Fibroblast of lung (primary cell): ENCODE data around the gene TBK1. TPM values are rescaled to one million over a fixed set of nuclear protein-coding genes. Genes with fewer than 3 reads are reported as not detected.

Source experiments
- DNase-seq, 2 donors: peaks; one replicate each; pipeline versions ENCODE4 v3.0.0 to v3.0.0-alpha.2; 2010; ENCODE audit warnings: low read depth in 2 of 2
- H2AFZ ChIP-seq: 2 replicates; pipeline ENCODE4 v1.5.1; 2012; ENCODE audit warnings: low read length, control low read depth, inconsistent platforms
- H3K27ac ChIP-seq: 2 replicates; pipeline ENCODE4 v1.5.1; 2011; ENCODE audit warnings: low read length, control low read depth; ENCODE audit not compliant: insufficient read depth
- H3K27me3 ChIP-seq: 2 replicates; pipeline ENCODE4 v1.5.1; 2011; ENCODE audit warnings: mild to moderate bottlenecking, low read length; ENCODE audit not compliant: control insufficient read depth, insufficient read depth
- H3K36me3 ChIP-seq: 2 replicates; pipeline ENCODE4 v1.5.1; 2011; ENCODE audit warnings: low read length; ENCODE audit not compliant: control insufficient read depth, insufficient read depth
- H3K4me1 ChIP-seq: 2 replicates; pipeline ENCODE4 v1.5.1; 2011; ENCODE audit warnings: low read length; ENCODE audit not compliant: control insufficient read depth, insufficient read depth; ENCODE audit errors: extremely low read depth
- H3K4me2 ChIP-seq: 2 replicates; pipeline ENCODE4 v1.5.1; 2011; ENCODE audit warnings: low read length, control low read depth; ENCODE audit not compliant: insufficient read depth; ENCODE audit errors: extremely low read depth
- H3K4me3 ChIP-seq, 4 experiments: fragments of 200-600 bp in 1 of 4; sonication (generic) in 1 of 4; replicated peaks in 1 of 4; 2 replicates each; pipeline ENCODE4 v1.5.1; 2011 to 2016; ENCODE audit warnings: low read length in 4 of 4, low read depth in 3 of 4, mild to moderate bottlenecking in 3 of 4, control low read depth in 2 of 4, inconsistent platforms in 1 of 4, mixed read lengths in 1 of 4; ENCODE audit not compliant: insufficient read depth in 1 of 4; ENCODE audit errors: control extremely low read depth in 1 of 4
- H3K79me2 ChIP-seq: 2 replicates; pipeline ENCODE4 v1.5.1; 2012; ENCODE audit warnings: mild to moderate bottlenecking, low read length, inconsistent platforms; ENCODE audit not compliant: control insufficient read depth, insufficient read depth
- H3K9ac ChIP-seq: 2 replicates; pipeline ENCODE4 v1.5.1; 2011; ENCODE audit warnings: mild to moderate bottlenecking, low read length, control low read depth; ENCODE audit not compliant: insufficient read depth
- H3K9me3 ChIP-seq: 2 replicates; pipeline ENCODE4 v1.5.1; 2012; ENCODE audit warnings: low read depth, low read length; ENCODE audit not compliant: control insufficient read depth, insufficient read depth
- H4K20me1 ChIP-seq: 2 replicates; pipeline ENCODE4 v1.5.1; 2011; ENCODE audit warnings: low read length; ENCODE audit not compliant: control insufficient read depth, insufficient read depth; ENCODE audit errors: extremely low read depth
- EZH2 ChIP-seq: IDR thresholded peaks from 2 replicates; pipeline ENCODE4 v1.5.1; 2012; ENCODE audit warnings: low read length, control low read depth, mild to moderate bottlenecking; ENCODE audit errors: missing control alignments
- polyA plus RNA-seq, 2 donors: library from polyadenylated mRNA; depleted of rRNA in 1 of 2; stranded (reverse) in 1 of 2; unstranded in 1 of 2; fragments of >200 nt; gene quantifications; 2 replicates each; pipeline ENCODE4 v1.2.1, GENCODE V29; 2011 to 2012; ENCODE audit warnings: missing spikeins in 1 of 2
- total RNA-seq: library from RNA; depleted of rRNA; stranded (reverse); fragments of >200 nt; gene quantifications from 2 replicates; pipeline ENCODE4 v1.2.1, GENCODE V29; 2014
- TF ChIP-seq, protein P1 (sequence below), 2 donors: IDR thresholded peaks in 1 of 2; conservative IDR thresholded peaks in 1 of 2; 1 replicate in 1 of 2; 2 replicates in 1 of 2; pipeline ENCODE4 v1.5.1; 2011 to 2012; ENCODE audit warnings: low read length in 2 of 2, control low read depth in 1 of 2, inconsistent platforms in 1 of 2, low read depth in 1 of 2, mild to moderate bottlenecking in 1 of 2

The TBK1 gene
- total and polyA plus RNA-seq, 2 donors (not counting 1 experiment from before 2014, with no cell fraction given): 26.5 to 42.9 TPM

DNA sequence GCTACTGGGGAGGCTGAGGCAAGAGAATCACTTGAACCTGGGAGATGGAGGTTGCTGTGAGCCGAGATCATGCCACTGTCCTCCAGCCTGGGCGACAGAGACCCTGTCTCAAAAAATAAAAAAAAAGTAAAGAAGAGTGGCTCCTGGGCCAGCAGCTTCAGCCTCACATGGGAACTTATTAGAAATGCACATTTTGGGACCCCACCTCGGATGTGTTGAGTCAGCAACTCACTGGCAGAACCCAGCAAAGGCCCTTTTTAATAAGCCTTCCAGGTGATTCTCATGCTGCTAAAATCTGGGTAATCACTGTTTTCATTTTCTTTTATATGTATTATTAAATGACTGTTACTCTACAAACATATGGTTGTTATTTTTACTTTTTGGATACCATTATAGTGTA is 41.6 kb downstream of the TBK1 start:
- TF ChIP-seq, protein P1, sequence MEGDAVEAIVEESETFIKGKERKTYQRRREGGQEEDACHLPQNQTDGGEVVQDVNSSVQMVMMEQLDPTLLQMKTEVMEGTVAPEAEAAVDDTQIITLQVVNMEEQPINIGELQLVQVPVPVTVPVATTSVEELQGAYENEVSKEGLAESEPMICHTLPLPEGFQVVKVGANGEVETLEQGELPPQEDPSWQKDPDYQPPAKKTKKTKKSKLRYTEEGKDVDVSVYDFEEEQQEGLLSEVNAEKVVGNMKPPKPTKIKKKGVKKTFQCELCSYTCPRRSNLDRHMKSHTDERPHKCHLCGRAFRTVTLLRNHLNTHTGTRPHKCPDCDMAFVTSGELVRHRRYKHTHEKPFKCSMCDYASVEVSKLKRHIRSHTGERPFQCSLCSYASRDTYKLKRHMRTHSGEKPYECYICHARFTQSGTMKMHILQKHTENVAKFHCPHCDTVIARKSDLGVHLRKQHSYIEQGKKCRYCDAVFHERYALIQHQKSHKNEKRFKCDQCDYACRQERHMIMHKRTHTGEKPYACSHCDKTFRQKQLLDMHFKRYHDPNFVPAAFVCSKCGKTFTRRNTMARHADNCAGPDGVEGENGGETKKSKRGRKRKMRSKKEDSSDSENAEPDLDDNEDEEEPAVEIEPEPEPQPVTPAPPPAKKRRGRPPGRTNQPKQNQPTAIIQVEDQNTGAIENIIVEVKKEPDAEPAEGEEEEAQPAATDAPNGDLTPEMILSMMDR (conservative IDR thresholded peaks at IDR 0.05 in 1 of 2, IDR thresholded peaks at IDR 0.05 in 1 of 2; ENCODE audit: low read depth in 1 of 2, low read length in 2 of 2): no peak
- TF ChIP-seq EZH2: no peak
- Histone ChIP-seq H3K27me3 (no peaks in the 10 kb centered on the region), H4K20me1 (no peaks in the 10 kb centered on the region), H3K4me2 (no peak overlapping the region), H3K4me1 (no peaks in the 10 kb centered on the region), H3K36me3 (peaks cover 10% of the 10 kb centered on the region), H2AFZ (no peak overlapping the region), H3K27ac (no peak overlapping the region), H3K4me3 (no peak overlapping the region), H3K79me2 (no peaks in the 10 kb centered on the region), H3K9me3 (no peaks in the 10 kb centered on the region), H3K9ac (no peak overlapping the region)
- DNase-seq: no peak

- H2AFZ ChIP-seq: no peak overlapping the region
- no peaks in the 10 kb centered on the region for H3K79me2 ChIP-seq
- no peak overlapping the region for H3K9ac ChIP-seq
- DNase-seq: no peak
- no peak for TF ChIP-seq EZH2
- TF ChIP-seq, protein P1 (conservative IDR thresholded peaks at IDR 0.05 in 1 of 2, IDR thresholded peaks at IDR 0.05 in 1 of 2; ENCODE audit: low read depth in 1 of 2, low read length in 2 of 2): no peak
- no peaks in the 10 kb centered on the region for H3K4me1 ChIP-seq
- no peak overlapping the region for H3K27ac ChIP-seq
- H4K20me1 ChIP-seq: no peaks in the 10 kb centered on the region
- no peak overlapping the region for H3K4me3 ChIP-seq
- H3K36me3 ChIP-seq: peaks cover 5% of the 10 kb centered on the region
- no peaks in the 10 kb centered on the region for H3K9me3 ChIP-seq
- H3K27me3 ChIP-seq: no peaks in the 10 kb centered on the region
- no peak overlapping the region for H3K4me2 ChIP-seq
These were observed 43.2 kb downstream of the TBK1 start for GRCh38 chr12:64494998-64495729.

DNA sequence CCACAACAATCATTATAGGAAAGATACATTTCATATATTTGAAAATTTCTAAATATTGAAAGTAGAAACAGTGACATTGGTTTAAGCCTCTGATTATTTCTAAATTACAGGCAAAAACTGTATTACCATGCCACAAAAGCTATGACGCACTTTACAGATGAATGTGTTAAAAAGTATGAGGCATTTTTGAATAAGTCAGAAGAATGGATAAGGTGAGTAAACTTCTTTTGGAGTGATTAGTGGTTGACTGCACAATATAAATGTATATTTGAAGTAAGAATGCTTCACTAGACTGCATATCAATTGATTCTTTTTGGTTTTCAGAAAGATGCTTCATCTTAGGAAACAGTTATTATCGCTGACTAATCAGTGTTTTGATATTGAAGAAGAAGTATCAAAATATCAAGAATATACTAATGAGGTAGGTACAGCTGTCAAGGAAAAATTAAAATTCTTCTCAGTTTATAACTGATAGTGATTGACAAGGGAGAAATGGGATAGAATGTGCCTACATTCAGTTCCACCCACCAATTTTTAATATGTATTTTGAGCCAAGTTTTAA is 45.0 kb downstream of the TBK1 start:
- Histone ChIP-seq H3K9ac (no peak overlapping the region), H3K79me2 (no peaks in the 10 kb centered on the region), H3K27me3 (no peaks in the 10 kb centered on the region), H3K36me3 (peaks cover 3% of the 10 kb centered on the region), H4K20me1 (no peaks in the 10 kb centered on the region), H3K4me2 (no peak overlapping the region), H3K4me1 (no peaks in the 10 kb centered on the region), H3K4me3 (no peak overlapping the region), H3K9me3 (no peaks in the 10 kb centered on the region), H3K27ac (no peak overlapping the region), H2AFZ (no peak overlapping the region)
- DNase-seq: no peak
- no peak for TF ChIP-seq EZH2
- TF ChIP-seq, protein P1 (conservative IDR thresholded peaks at IDR 0.05 in 1 of 2, IDR thresholded peaks at IDR 0.05 in 1 of 2; ENCODE audit: low read depth in 1 of 2, low read length in 2 of 2): no peak
